Osteoblast (primary cell): Measurements from ENCODE around the gene SCMH1. TPM values are rescaled to one million over a fixed set of nuclear protein-coding genes. Genes with fewer than 3 reads are reported as not detected.
A peak's percentile ranks its signal among the peaks of the same experiment; 100 is the strongest.

Experiments used
- DNase-seq: peaks from one replicate; pipeline ENCODE4 v3.0.0; 2011; ENCODE audit warnings: low spot score, mixed read lengths; ENCODE audit not compliant: insufficient read length; ENCODE audit errors: missing footprints
- H2AFZ ChIP-seq: 2 replicates; pipeline ENCODE4 v1.6.0; 2011; ENCODE audit warnings: mild to moderate bottlenecking, low read length
- H3K27ac ChIP-seq: 2 replicates; pipeline ENCODE4 v1.5.1; 2011; ENCODE audit warnings: mild to moderate bottlenecking, low read depth, low read length, moderate library complexity
- H3K27me3 ChIP-seq: 2 replicates; pipeline ENCODE4 v1.6.0; 2012; ENCODE audit warnings: mild to moderate bottlenecking, control low read depth, inconsistent platforms, low read length, moderate library complexity; ENCODE audit not compliant: insufficient read depth
- H3K36me3 ChIP-seq: 2 replicates; pipeline ENCODE4 v1.5.1; 2011; ENCODE audit warnings: mild to moderate bottlenecking, low read length, control low read depth, moderate library complexity; ENCODE audit not compliant: insufficient read depth
- H3K4me1 ChIP-seq: 2 replicates; pipeline ENCODE4 v1.5.1; 2011; ENCODE audit warnings: mild to moderate bottlenecking, low read length, control low read depth, moderate library complexity; ENCODE audit not compliant: insufficient read depth
- H3K4me2 ChIP-seq: 2 replicates; pipeline ENCODE4 v1.6.0; 2011; ENCODE audit warnings: mild to moderate bottlenecking, low read length; ENCODE audit not compliant: insufficient read depth
- H3K4me3 ChIP-seq: fragments of 200-600 bp; sonication (generic); 3 replicates; pipeline ENCODE4 v1.5.1; 2012; ENCODE audit warnings: mild to moderate bottlenecking, low read length, inconsistent platforms; ENCODE audit not compliant: insufficient read depth
- H3K79me2 ChIP-seq: 2 replicates; pipeline ENCODE4 v1.6.0; 2012; ENCODE audit warnings: mild to moderate bottlenecking, low read length, control low read depth, inconsistent platforms; ENCODE audit not compliant: insufficient read depth
- H3K9me3 ChIP-seq: 2 replicates; pipeline ENCODE4 v1.5.1; 2011; ENCODE audit warnings: low read depth, low read length, control low read depth
- H4K20me1 ChIP-seq: 2 replicates; pipeline ENCODE4 v1.6.0; 2012; ENCODE audit warnings: mild to moderate bottlenecking, low read length, control low read depth; ENCODE audit not compliant: insufficient read depth
- CTCF ChIP-seq: IDR thresholded peaks from 2 replicates; pipeline ENCODE4 v1.5.1; 2011; ENCODE audit warnings: mild to moderate bottlenecking, low read depth, low read length, moderate library complexity; ENCODE audit errors: extremely low read depth
- total RNA-seq: library from RNA; depleted of rRNA; stranded (reverse); fragments of >200 nt; gene quantifications from 2 replicates; pipeline ENCODE4 v1.2.3, GENCODE V29; 2012

The SCMH1 gene
- total RNA-seq, 1 donor = 33.7 TPM

DNA sequence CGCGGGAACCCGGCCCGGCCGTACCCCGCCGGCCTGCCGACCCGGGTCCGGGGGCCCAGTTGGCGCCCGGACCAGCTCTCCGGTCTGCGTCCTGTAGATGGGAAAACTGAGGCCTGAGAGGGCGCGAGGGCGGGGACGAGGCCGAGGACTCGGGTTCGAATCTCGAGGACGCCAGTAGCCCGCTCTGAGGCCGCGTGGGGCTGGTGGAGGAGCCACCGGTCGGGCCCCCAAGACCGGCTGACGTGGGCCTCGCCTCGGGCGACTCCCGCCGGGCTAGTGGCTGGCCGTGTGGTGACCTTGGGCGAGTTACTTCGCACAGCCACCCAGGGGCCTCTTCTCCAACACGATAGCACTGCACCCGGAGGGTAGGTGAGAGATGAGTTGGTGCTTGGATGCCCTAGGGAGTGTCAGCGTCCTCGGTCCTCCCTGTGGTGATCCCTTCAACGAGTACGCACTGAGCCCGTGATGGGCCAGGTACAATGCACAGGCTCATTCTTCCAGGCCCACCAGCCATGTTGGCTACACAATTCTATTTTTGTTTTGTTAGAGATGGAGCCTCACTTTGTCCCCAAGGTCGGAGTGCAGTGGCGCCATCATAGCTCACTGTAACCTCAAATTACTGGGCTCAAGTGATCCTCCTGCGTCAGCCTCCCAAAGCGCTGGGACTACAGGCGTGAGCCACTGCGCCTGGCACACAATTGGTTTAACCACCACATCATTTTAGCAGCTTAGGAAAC is 404 bp upstream of the SCMH1 start:
- H3K4me2 ChIP-seq = peak overlapping the region; percentile 80
- DNase-seq = no peak
- no peaks in the 10 kb centered on the region for H3K27me3 ChIP-seq
- H3K27ac ChIP-seq = peak overlapping the region; percentile 47
- H3K36me3 ChIP-seq = no peaks in the 10 kb centered on the region
- peaks cover 35% of the 10 kb centered on the region for H3K79me2 ChIP-seq
- peaks cover 35% of the 10 kb centered on the region for H3K4me1 ChIP-seq
- peak overlapping the region; percentile 90 for H2AFZ ChIP-seq
- no peak for TF ChIP-seq CTCF
- H3K9me3 ChIP-seq = no peaks in the 10 kb centered on the region
- peaks cover 26% of the 10 kb centered on the region for H4K20me1 ChIP-seq
- H3K4me3 ChIP-seq = peak overlapping the region; percentile 76

GRCh38 chr1:41241354-41241748 is 755 bp downstream of the SCMH1 start:
- Histone ChIP-seq H3K4me3 (peak overlapping the region; percentile 79), H3K27ac (peak overlapping the region; percentile 67)
- peak; percentile 97 for DNase-seq

GRCh38 chr1:41240781-41241353 is 1.2 kb downstream of the SCMH1 start:
- Histone ChIP-seq H3K4me2 (peak overlapping the region; percentile 93), H3K27me3 (no peaks in the 10 kb centered on the region), H3K4me3 (peak overlapping the region; percentile 79), H3K4me1 (peaks cover 35% of the 10 kb centered on the region), H3K9me3 (no peaks in the 10 kb centered on the region), H3K36me3 (no peaks in the 10 kb centered on the region), H2AFZ (peak overlapping the region; percentile 79), H3K79me2 (peaks cover 51% of the 10 kb centered on the region), H3K27ac (peak overlapping the region; percentile 67), H4K20me1 (peaks cover 37% of the 10 kb centered on the region)
- no peak for TF ChIP-seq CTCF
- peak; percentile 71 for DNase-seq

More at GRCh38 chr1:41241354-41241748, 755 bp downstream of the SCMH1 start:
- Histone ChIP-seq H3K4me2 (peak overlapping the region; percentile 93), H2AFZ (peak overlapping the region; percentile 79), H3K9me3 (no peaks in the 10 kb centered on the region), H3K79me2 (peaks cover 47% of the 10 kb centered on the region), H3K36me3 (no peaks in the 10 kb centered on the region), H3K4me1 (peaks cover 35% of the 10 kb centered on the region), H4K20me1 (peaks cover 35% of the 10 kb centered on the region), H3K27me3 (no peaks in the 10 kb centered on the region)
- no peak for TF ChIP-seq CTCF

DNA sequence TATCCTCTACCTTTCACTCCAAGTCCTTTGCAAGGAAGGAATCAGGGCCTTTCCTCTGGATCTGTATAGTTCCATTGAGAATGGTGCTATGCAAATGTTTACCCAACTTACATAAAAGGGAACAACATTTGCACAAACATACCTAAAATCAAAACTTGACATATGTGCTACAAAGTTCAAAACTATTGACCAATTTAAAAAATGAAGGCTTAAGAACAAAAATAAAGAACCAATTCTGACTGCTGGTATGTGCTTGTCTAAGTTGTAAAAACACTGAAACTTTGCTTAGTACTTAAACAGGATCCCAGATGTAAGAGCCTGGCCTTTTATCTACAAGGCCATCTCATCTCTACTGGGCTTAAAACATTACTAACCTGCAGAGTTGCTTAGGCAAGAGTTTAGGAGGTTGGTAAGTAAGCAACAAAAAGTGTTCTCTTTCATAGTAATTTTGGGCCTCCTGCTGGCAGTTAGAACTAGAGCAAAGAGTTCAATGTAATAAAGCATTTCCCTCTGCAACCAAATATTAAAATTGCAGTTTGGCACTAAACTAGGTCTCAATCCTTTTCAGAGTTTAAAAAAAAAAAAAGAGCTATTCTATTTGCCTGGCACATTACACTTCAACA is 2.0 kb downstream of the SCMH1 start:
- H3K27me3 ChIP-seq = no peaks in the 10 kb centered on the region
- peaks cover 32% of the 10 kb centered on the region for H3K4me1 ChIP-seq
- H4K20me1 ChIP-seq = peaks cover 37% of the 10 kb centered on the region
- H3K36me3 ChIP-seq = no peaks in the 10 kb centered on the region
- no peaks in the 10 kb centered on the region for H3K9me3 ChIP-seq
- no peak overlapping the region for H3K4me3 ChIP-seq
- no peak overlapping the region for H3K27ac ChIP-seq
- peak; percentile 48 for TF ChIP-seq CTCF
- peaks cover 54% of the 10 kb centered on the region for H3K79me2 ChIP-seq
- peak overlapping the region; percentile 93 for H3K4me2 ChIP-seq
- no peak overlapping the region for H2AFZ ChIP-seq
- DNase-seq = peak; percentile 80
